Neural progenitor cell (in vitro differentiated cells): ENCODE data around the gene ST13. TPM values are rescaled to one million over a fixed set of nuclear protein-coding genes. Genes with fewer than 3 reads are reported as not detected.

Source experiments
- DNase-seq: peaks from one replicate; pipeline ENCODE4 v3.0.0-alpha.2; 2016; ENCODE audit warnings: low spot score
- H2AFZ ChIP-seq: fragments of 200-600 bp; sonication (generic); replicated peaks from 2 replicates; pipeline ENCODE4 v1.6.1; 2016; ENCODE audit warnings: antibody characterized with exemption
- H3F3A ChIP-seq: fragments of 200-600 bp; sonication (generic); 2 replicates; pipeline ENCODE4 v1.6.1; 2016; ENCODE audit warnings: antibody characterized with exemption, low read depth
- H3K27ac ChIP-seq: fragments of 200-600 bp; sonication (generic); 2 replicates; pipeline ENCODE4 v1.5.1; 2016; ENCODE audit warnings: mild to moderate bottlenecking
- H3K27me3 ChIP-seq: fragments of 200-600 bp; sonication (generic); 2 replicates; pipeline ENCODE4 v1.6.1; 2016; ENCODE audit warnings: mild to moderate bottlenecking, moderate library complexity
- H3K36me3 ChIP-seq: fragments of 200-600 bp; sonication (generic); 2 replicates; pipeline ENCODE4 v1.5.1; 2016
- H3K4me1 ChIP-seq: fragments of 200-600 bp; sonication (generic); 2 replicates; pipeline ENCODE4 v1.6.1; 2016; ENCODE audit warnings: mixed run types
- H3K4me2 ChIP-seq: fragments of 200-600 bp; sonication (generic); 2 replicates; pipeline ENCODE4 v1.6.1; 2016
- H3K4me3 ChIP-seq: fragments of 200-600 bp; sonication (generic); 2 replicates; pipeline ENCODE4 v1.5.1; 2016
- H3K79me2 ChIP-seq: fragments of 200-600 bp; sonication (generic); 2 replicates; pipeline ENCODE4 v1.6.1; 2016; ENCODE audit warnings: low read depth
- H3K9ac ChIP-seq: fragments of 200-600 bp; sonication (generic); 2 replicates; pipeline ENCODE4 v1.6.1; 2016
- H3K9me3 ChIP-seq: fragments of 200-600 bp; sonication (generic); 2 replicates; pipeline ENCODE4 v1.5.1; 2016; ENCODE audit warnings: low read depth
- H4K20me1 ChIP-seq: fragments of 200-600 bp; sonication (generic); 2 replicates; pipeline ENCODE4 v1.6.1; 2016; ENCODE audit warnings: low read depth
- H3K27ac Mint-ChIP-seq: 3 replicates; pipeline ENCODE4 v1.8.0; 2021; ENCODE audit warnings: mixed read lengths
- H3K27me3 Mint-ChIP-seq: 2 replicates; pipeline ENCODE4 v1.8.0; 2022; ENCODE audit warnings: low read depth, mild to moderate bottlenecking, inconsistent platforms, moderate library complexity, mixed read lengths; ENCODE audit not compliant: insufficient read depth
- H3K36me3 Mint-ChIP-seq: 3 replicates; pipeline ENCODE4 v1.8.0; 2021; ENCODE audit warnings: mixed read lengths
- H3K4me1 Mint-ChIP-seq: 3 replicates; pipeline ENCODE4 v1.8.0; 2021; ENCODE audit warnings: mixed read lengths
- H3K4me3 Mint-ChIP-seq: 3 replicates; pipeline ENCODE4 v1.8.0; 2021; ENCODE audit warnings: mild to moderate bottlenecking, moderate library complexity, mixed read lengths
- H3K9me3 Mint-ChIP-seq: 3 replicates; pipeline ENCODE4 v1.8.0; 2020; ENCODE audit warnings: mixed read lengths
- CTCF ChIP-seq: fragments of 200-600 bp; sonication (generic); IDR thresholded peaks from 2 replicates; pipeline ENCODE4 v1.5.1; 2017; ENCODE audit warnings: antibody characterized with exemption, mild to moderate bottlenecking
- EZH2 ChIP-seq: fragments of 200-600 bp; sonication (generic); IDR thresholded peaks from 2 replicates; pipeline ENCODE4 v1.6.1; 2017; ENCODE audit warnings: antibody characterized with exemption, mild to moderate bottlenecking, moderate library complexity
- EZH2phosphoT487 ChIP-seq: fragments of 200-600 bp; sonication (generic); IDR thresholded peaks from 2 replicates; pipeline ENCODE4 v1.6.1; 2017; ENCODE audit warnings: antibody characterized with exemption
- total RNA-seq: library from RNA; depleted of rRNA; stranded (reverse); fragments of >200 nt; gene quantifications from 2 replicates; pipeline ENCODE4 v1.2.3, GENCODE V29; 2015; ENCODE audit warnings: low replicate concordance

The ST13 gene
- total RNA-seq, 1 donor from 2014 or later: 310 TPM

- Histone ChIP-seq H3K36me3 (peaks cover 42% of the 10 kb centered on the region), H4K20me1 (peaks cover 30% of the 10 kb centered on the region), H3K9me3 (no peaks in the 10 kb centered on the region), H3K27me3 (no peaks in the 10 kb centered on the region), H2AFZ (no peak overlapping the region), H3K79me2 (peaks cover 100% of the 10 kb centered on the region), H3K4me2 (no peak overlapping the region), H3K9ac (no peak overlapping the region), H3K4me1 (no peaks in the 10 kb centered on the region), H3F3A (peaks cover 20% of the 10 kb centered on the region), H3K4me3 (no peak overlapping the region), H3K27ac (no peak overlapping the region)
- no peaks in the 10 kb centered on the region for H3K9me3 Mint-ChIP-seq
- no peaks in the 10 kb centered on the region for H3K4me1 Mint-ChIP-seq
- TF ChIP-seq CTCF (no peak), EZH2 (no peak), EZH2phosphoT487 (no peak)
- no peaks in the 10 kb centered on the region for H3K27me3 Mint-ChIP-seq
- no peak for DNase-seq
- H3K27ac Mint-ChIP-seq: no peak overlapping the region
- H3K36me3 Mint-ChIP-seq: peaks cover 15% of the 10 kb centered on the region
- H3K4me3 Mint-ChIP-seq: no peak overlapping the region
Observed at GRCh38 chr22:40844951-40845350, 11.5 kb downstream of the ST13 start.

GRCh38 chr22:40838486-40838885, 18.0 kb downstream of the ST13 start:
- Mint-ChIP-seq H3K27ac (no peak overlapping the region), H3K4me3 (no peak overlapping the region), H3K9me3 (no peaks in the 10 kb centered on the region), H3K4me1 (no peaks in the 10 kb centered on the region), H3K36me3 (peaks cover 23% of the 10 kb centered on the region), H3K27me3 (no peaks in the 10 kb centered on the region)
- no peaks in the 10 kb centered on the region for H3K27me3 ChIP-seq
- peaks cover 33% of the 10 kb centered on the region for H4K20me1 ChIP-seq
- no peak overlapping the region for H3K4me3 ChIP-seq
- no peaks in the 10 kb centered on the region for H3K9me3 ChIP-seq
- H2AFZ ChIP-seq: no peak overlapping the region
- TF ChIP-seq EZH2 (no peak), EZH2phosphoT487 (no peak), CTCF (no peak)
- no peak for DNase-seq
- H3K4me1 ChIP-seq: no peaks in the 10 kb centered on the region
- no peak overlapping the region for H3K27ac ChIP-seq
- peaks cover 50% of the 10 kb centered on the region for H3K36me3 ChIP-seq
- peaks cover 75% of the 10 kb centered on the region for H3K79me2 ChIP-seq
- H3K9ac ChIP-seq: no peak overlapping the region
- H3K4me2 ChIP-seq: no peak overlapping the region
- peaks cover 7% of the 10 kb centered on the region for H3F3A ChIP-seq

GRCh38 chr22:40834619-40835018, 21.8 kb downstream of the ST13 start:
- Histone ChIP-seq H3K9me3 (no peaks in the 10 kb centered on the region), H3F3A (peaks cover 8% of the 10 kb centered on the region), H3K4me3 (no peak overlapping the region), H3K4me2 (no peak overlapping the region), H3K27me3 (no peaks in the 10 kb centered on the region), H2AFZ (no peak overlapping the region), H3K79me2 (peaks cover 40% of the 10 kb centered on the region), H3K36me3 (peaks cover 64% of the 10 kb centered on the region), H3K9ac (no peak overlapping the region), H4K20me1 (peaks cover 20% of the 10 kb centered on the region), H3K4me1 (no peaks in the 10 kb centered on the region), H3K27ac (no peak overlapping the region)
- Mint-ChIP-seq H3K27ac (no peak overlapping the region), H3K9me3 (no peaks in the 10 kb centered on the region), H3K36me3 (peaks cover 27% of the 10 kb centered on the region), H3K27me3 (no peaks in the 10 kb centered on the region), H3K4me3 (no peak overlapping the region), H3K4me1 (no peaks in the 10 kb centered on the region)
- no peak for TF ChIP-seq CTCF
- TF ChIP-seq EZH2phosphoT487: no peak
- TF ChIP-seq EZH2: no peak
- no peak for DNase-seq
